ENCODE measurements around the gene MYADML2.

The MYADML2 gene

DNA sequence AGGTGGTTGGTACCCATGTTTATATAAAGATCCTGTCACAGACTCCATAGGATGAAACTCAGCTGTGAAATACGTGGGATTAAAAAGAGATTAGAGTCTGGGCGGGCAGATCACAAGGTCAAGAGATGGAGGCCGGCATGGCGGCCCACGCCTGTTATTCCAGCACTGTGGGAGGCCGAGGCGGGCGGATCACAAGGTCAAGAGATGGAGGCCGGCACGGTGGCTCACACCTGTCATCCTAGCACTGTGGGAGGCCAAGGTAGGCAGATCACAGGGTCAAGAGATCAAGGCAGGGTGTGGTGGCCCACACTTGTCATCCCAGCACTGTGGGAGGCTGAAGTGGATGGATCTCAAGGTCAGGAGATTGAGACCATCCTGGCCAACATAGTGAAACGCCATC, 51.6 kb downstream of the MYADML2 start:
- no peak for DNase-seq

DNA sequence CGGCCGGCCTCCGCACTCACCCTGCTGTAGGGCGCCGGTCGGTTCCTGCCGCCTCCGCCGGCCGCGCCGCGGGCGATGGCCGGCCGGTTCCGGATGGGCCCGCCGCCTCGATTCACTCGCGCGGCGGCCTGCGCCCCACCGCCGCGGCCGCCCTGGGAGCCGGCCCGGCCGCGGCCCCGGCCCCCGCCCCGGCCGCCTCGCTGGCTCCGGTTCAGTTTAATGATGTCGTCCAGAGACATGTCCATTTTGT, 55.8 kb downstream of the MYADML2 start:
- DNase-seq = no peak

DNA sequence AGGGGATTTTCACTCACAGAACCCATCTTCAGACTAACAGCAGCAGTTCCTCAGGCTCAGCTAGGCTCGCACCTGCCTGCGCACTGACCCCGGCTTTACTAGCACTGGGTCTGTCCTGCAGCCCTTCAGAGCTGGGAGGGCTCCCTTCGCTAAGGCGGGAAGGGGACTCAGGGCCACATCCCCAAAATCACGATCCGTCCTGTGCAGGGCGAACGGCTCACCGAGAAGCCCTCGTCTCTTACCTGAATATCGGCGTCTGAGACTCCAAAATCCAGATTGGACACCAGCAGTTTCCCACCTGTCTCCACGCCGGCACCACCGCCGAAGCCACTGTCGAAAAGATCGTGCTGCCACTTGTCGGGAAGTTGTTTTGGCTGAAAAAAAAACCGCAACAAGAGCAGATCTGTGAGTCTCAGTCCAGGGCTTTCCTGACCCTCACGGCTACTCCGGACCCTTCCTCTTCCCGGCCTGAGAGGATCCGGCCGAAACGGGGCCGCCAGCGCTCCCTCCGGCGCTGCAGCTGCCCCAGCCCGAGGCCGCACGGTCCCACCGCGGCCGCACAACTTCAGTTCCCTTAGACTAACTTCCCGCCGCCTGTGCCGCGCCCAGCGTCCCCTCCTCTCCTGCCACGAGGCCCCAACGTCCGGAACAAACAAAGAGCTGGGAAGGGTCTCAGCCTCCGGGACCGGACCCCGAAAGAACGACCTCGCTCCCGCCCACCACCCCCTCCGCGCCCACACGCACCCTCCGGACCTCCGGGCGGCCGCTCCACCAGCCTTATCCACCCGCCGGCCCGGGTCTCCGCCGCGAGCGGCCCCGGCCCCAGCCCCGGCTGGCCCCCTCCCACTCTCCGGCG, 56.4 kb downstream of the MYADML2 start:
- no peak for DNase-seq
